GM19351 (cell line): Measurements from ENCODE around the gene MAST4.

Experiments
- ATAC-seq: cut with Tn5 transposase; IDR thresholded peaks from one replicate; pipeline ENCODE4 v1.9.1; 2021; ENCODE audit warnings: mild to moderate bottlenecking, moderate library complexity; ENCODE audit not compliant: unreplicated experiment

The MAST4 gene

DNA sequence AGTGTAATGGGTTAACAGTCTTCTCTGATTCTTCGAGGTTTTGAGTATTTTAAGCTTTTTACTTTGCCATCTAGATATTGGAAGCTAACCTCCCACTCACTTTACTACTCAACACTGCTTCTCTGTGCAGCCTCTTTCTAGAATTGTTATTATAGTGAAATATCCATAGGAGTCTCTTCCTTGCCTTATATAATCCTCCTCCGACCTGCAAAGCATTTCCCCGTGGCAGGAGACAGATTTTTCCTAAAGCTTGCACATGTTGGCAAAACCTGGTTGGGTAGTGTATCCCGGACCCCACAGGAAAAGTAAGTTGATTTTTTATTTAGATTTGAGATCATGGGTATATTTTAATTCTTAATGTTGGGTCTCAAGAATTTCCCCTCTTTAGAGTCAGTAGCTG is 351.3 kb downstream of the MAST4 start:
- ATAC-seq, result no peak

DNA sequence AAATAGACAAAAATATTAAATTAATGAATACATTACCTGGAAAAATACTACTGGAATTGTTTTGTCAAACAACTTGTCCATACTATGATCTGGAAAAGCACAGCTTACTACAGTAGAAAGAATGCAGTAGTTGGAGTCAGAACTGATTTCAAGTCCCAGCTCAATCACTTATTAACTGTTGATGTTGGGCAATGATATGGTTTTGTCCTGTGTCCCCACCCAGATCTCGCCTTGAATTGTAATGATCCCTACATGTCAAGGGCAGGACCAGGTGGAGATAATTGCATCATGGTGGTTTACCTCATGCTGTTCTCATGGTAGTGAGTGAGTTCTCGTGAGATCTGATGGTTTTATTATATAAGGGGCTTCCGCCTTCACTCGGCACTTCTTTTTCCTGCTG is 352.9 kb downstream of the MAST4 start:
- no peak for ATAC-seq

DNA sequence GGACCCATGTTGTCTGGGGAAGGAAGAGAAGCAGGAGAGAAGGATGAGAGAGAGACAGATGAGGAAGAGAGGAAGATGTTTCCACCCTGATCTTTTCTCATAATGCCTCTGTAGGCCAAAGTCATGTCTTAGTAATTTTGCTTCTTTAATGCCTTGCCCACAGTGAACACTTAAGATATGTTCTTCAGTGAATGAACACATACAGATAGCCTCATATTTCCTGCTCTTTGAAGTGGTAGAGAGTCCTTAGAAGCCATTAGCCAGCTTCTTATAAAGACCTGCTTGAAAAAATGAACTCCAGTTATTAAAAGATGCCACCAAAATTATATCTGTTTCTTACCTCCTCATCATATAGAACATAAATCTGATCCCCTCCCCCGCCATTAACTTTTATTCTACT is 356.0 kb downstream of the MAST4 start:
- no peak for ATAC-seq

DNA sequence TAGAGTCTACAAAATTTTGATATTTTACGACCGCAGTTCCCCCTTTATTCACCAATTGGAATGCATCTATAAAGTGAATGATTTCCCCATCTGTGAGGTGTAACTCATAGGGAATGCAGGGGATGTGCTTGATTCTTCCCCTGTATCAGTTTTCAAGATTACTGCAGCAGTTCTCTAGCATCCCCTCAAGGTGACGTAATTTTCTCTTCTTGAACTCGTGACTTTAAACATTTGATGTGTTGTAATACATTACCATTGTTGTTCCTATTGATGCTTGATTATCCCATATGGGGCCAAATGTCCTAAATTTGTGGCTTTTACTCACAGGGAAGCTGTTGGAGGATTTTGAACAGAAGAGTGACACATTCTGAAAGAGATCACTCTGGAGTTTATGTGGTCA is 360.2 kb downstream of the MAST4 start:
- no peak for ATAC-seq

DNA sequence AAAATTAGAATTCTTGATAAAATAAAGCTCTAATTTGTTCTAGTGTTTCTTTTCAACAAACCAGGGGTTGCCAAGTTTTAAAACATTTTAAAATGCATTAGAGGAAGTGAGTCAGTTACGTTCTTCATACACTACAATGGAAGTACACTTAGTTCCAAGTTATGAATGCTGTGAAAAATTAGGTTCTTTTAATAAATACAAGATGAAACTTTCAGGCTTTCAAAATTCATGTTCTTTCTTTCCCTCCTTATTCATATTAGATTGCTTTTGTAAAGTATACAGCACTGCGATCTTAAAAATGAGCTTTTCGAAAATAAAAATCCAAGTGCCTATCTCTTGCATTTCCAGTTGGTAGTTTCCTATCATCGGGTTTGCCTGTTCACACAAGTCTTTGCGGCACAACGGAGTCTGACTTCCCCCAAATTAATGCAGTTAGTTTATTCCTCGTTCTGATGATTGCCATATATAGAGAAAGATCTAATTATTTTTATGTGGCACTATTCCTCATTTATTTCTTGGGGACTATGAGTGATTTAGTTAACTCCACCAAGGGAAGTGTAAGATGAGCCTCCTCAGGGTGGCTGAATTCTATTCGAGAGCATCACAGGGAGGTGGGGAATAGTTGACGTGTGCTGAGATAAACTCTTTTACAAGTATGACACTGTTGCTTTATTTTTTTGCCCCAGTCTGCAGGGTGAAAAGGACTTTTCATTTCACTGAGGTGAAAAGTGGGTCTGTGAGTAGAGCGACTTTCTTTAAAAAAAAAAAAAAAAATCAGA is 362.2 kb downstream of the MAST4 start:
- ATAC-seq, result no peak

DNA sequence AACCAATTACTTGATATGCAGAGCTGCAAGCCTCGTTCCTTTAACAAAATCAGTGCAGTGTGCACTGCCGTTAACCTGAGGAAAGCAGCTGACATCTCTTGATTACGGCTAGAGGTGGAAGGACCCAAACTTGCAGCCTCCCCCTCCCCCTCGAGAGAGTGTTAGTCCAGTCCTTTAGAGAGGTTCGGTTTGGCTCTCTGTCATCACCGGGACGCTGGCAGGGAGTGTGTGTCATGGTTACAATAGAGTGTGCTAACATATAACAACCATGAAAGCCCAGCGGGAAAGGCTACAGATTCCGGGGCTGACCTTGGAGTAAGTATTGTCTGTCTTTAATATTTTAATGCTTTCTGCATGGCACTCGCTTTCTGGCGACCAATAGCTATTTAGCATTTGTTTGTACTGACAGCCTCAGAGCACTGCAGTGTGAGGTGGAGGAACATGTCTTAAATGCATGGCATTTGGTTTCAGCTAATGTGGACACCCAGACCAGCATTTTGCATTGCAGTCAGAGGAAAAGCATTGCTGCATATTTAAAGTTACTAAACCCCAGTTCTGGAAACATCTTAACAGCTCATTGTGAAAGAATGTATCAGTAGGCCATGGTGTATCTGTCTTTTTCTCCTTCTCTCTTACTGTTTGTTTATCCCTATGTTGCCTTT is 362.9 kb downstream of the MAST4 start:
- ATAC-seq, result no peak

DNA sequence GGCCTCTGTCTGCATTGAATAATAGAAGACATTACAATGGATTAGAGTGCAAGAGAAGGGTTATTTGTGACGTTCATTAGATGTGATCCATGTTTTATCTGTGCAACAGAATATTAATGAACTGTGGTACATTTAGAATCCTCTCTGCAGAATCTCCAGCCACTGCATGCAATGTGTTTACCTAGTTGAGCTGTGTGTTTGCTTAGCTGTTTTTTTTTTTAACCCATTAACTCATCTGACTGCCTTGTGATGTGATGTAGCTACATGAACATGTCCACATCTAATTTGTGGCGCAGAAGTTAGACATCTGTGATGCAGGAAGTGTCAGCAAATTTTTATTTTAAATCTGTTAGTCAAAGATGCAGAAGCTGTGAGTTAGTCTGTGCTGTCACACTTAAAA is 363.5 kb downstream of the MAST4 start:
- no peak for ATAC-seq

DNA sequence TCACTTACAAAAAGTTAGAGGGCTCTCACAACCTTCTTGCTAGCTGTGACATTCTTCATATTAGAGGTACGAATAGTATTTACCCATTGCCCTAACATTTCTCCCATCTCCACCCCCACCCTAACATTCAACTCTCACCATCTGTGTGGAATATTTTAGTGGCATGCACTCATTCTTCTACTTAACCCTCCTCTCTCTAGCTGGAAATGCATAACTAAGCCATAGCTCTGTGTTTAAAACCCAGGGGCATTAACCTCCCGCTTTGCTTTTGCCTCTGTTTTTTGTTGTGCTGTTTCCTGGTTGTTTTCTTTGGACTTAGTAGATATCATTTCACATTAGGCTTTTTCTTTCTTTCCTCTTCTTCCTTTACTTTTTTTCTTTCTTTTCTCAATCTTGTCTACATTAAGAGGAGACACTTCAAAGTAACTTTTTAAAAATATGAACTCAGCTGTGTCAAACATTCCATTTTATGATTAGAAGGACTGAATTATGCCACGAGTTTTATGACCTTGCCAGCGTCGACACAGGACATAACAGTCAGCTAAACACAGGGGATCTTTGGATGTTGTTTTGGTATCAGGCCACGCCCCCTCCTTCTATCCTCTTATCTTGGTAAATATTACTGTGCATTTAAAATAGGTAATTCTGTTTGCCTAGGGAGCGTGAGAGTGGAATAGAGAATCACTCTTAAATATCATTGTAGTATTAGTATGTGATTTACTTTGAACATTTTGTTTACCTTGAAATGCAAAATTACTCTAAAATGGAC is 364.4 kb downstream of the MAST4 start:
- no peak for ATAC-seq

DNA sequence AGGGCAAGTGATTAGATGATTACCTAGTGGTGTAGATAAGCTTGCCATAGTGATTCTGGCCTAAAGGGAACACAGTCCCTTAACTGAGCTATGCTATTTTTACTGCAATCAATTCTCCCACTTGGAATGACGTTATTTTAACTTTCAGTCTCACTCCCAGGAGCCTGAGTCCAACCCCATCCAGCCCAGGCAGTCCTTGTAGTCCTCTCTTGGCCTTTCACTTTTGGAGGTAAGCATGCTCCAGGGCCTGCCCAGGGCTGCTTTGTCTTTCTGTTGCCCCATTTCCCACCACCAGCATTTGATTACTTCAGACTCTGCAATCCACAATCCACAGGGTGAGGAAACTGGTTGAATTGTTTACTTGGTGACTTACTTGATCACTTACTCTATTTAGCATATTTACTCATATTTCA is 367.4 kb downstream of the MAST4 start:
- no peak for ATAC-seq

DNA sequence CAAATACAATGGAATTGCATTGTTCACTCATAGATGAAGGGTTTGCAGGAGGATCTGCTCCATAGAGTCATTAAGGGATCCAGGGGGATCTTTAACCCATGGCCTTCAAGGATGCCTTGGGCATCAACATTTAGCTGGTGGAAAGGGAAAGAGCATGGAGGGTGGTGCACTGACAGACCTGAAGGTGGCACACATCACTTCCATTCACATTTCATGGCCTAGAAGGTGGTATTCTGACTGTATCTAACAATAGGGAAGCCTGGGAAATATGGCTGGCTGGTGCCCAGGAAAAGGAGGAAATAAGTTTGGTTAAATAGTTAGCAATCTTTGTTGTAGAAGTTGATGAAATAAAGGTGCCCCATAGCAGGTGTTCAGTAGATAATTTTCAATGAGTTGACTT is 370.2 kb downstream of the MAST4 start:
- no peak for ATAC-seq

DNA sequence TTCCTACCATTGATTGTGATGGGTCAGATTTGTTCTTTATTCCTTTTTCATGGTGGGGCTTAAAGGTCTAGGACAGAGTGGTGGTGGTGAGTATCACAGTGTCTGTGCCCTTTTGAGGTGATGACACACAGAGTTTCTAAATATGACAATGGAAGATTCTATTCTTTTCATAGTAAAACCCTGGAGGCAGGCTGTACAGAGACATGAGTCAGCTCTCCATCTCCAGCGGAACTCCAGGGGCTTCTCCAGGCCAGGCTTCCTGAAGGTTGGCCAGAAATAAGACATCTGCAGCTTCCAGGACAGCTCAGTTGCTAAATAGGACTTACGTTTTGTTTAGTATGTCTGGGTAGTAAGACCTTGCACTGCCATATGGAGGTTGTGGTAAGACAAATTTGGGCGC is 370.9 kb downstream of the MAST4 start:
- no peak for ATAC-seq

DNA sequence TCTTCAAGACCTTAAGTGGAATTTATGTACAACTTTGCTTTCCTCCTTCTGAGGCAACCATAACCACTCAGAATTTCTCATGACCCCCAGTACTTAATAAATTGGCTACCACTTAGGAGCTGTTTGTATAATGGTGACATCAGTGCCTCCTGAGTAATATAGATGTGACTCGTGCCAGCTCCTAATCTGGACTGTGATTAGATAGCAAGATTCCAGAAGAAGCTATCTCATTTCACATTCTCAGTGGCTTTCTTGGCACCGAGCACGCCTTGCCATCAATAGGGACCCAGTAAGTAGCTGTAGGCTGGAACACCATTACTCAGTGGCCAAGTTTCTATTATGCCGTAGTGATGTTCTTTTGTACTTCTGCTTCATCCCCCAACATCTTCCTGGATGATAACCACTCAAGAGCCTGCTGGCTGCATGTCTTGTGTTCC is 371.7 kb downstream of the MAST4 start:
- no peak for ATAC-seq

DNA sequence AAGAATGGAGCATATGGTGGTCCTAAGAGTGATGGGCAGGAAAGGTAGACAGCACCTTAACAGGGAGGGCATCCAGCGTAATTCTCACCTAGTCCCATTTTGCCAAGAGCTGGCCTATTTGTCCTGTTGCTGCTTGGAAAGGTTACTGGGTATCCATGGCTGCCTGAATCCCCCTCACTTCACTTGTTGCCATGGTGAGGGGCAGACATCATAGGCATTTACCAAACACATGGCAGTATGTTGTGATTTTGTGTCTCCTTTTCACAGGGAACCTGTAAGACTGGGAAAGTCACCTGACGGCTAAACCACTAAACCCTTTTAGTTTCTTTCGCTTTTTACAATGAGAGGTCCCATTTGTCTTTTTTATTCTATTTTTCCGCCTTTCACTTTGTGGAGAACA is 373.3 kb downstream of the MAST4 start:
- no peak for ATAC-seq

DNA sequence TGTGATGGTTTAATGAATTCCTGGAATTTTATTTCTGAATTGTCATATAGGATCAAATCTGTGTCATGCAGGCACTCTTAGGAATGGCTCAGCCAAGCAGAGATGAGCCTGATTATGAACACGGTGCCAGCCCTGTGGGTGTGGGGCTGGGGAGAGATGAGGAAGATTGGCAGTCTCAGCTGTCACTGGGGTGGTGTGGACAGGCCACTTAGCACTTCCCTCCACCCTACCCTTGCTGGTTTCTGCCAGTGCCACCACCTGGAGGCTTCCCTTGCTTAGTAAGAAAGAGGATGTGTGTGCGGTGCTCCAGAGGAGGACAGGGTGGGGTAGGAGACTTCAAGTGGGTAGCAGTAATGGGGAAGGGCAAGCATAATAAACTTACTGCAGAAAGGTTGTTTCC is 373.8 kb downstream of the MAST4 start:
- no peak for ATAC-seq

DNA sequence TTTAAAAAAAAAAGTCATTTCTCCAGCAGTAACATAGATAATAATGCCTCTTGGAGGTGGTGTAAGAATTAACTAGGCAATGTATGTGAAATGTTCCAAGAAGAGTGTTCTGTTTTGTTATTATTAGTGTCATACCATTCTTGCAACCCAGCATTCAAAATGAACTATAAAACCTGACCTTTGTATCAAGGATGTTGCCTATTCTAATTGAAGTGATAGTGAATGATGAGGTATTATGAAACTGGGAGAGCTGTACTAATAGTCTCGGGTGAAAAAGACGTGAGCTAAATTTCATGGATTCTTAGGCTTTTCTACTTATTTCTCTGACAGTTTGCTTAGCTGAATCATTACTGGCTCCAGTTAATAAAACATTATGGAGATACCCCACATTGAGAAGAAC is 375.8 kb downstream of the MAST4 start:
- no peak for ATAC-seq

DNA sequence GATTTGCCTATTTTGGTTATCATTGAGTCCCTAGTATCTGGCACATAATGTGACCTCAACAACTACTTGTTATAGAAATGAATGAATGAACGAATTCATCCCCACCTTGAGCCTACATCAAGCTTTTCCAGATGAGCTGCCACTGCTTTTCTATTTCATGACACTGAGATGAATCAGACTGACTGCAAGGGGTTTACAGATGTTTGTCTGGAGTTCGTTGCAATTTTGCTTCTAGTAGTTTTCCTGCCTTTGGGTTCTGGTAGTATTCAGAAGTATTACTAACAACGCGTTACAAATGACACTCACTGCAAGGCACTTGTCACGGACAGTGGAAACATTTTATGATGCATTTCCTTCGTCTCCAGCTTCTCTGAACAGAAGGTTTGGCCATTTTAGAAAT is 378.1 kb downstream of the MAST4 start:
- ATAC-seq, result no peak

DNA sequence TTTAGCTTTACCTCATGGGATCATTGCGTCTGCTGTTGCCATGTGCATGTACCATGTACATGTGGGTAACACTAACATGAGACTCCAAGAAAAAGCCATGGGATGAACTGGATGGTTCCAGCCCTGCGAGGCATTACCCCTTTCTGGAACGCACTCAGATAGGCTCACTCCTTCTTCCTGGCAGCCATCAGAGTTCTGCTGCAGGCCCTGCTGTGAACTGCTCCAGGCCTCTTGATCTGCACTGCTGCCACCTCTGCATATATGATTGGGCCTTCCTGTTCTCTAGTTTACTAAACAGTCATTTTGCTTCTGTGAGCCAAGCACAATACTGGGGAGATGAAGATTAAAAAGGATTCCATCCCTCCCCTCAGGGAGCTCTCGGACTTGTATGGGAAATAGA is 379.9 kb downstream of the MAST4 start:
- no peak for ATAC-seq

DNA sequence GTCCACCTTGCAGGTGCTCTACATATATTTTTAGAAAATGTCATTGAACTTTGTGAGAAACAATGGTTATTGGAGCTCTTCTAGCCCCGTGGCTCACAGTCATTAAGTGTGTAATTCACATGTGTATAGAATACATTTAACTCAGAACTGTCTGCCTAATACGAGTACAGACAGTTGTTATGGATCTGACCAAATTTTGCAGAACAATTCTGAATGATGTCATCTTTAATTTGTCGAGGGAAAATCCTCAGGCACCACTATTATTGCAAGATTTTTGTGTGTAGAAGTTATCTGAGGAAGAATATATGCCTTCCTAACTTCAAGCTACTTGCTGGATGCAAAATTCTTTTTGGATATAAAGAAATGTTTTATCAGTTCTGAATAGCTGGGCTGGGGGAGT is 383.5 kb downstream of the MAST4 start:
- ATAC-seq, result no peak

DNA sequence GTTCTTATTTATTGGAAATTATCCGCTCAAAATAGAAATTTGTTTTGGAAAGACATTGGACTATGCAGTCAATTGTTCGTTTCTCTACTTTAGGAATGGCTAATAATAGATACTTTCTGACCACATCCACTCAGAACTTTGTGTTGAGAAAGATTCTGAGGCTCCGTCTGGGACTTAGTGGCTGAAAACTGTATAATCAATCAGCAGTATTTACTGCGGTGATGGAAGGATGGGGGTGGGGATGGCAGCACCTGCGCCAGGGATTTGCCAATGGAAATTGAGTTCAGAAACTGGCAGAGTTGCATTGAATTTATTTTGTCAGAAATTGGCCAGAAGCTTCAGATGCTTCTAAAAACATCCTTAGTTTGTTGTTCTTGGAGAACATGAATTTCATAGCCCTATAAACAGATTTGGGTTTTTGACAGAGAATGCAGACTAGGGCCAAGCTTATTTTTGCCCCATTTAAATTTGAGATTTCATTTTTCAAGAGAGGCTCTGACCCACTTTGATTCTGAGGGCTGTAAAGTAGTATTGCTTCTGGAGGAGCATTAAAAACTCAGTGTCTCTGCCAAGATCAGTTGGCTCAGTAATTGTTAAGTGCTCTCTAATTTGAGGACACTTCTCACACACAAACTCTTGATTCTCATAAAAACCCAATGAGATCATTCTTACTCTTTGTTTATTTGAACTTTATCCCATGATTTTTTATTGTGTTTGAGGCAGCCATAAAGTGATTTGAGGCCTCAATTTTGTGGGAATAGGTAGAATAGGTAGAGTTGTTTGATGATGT is 385.3 kb downstream of the MAST4 start:
- no peak for ATAC-seq

DNA sequence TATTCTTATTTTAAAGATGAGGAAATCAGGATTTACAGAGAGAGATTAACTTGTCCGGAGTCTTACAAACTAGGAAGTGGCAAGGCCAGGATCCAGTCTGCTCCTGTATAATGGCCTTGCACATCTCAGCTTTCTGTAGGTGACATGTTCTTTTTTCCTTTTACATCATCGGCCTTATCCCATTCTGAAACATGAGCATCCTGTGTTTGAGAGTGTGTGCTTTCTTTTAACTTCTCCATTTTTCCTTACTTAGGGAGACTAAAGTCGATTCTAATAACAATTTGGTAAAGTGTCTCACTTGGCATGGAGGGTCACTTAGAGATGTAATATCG is 385.8 kb downstream of the MAST4 start:
- no peak for ATAC-seq

DNA sequence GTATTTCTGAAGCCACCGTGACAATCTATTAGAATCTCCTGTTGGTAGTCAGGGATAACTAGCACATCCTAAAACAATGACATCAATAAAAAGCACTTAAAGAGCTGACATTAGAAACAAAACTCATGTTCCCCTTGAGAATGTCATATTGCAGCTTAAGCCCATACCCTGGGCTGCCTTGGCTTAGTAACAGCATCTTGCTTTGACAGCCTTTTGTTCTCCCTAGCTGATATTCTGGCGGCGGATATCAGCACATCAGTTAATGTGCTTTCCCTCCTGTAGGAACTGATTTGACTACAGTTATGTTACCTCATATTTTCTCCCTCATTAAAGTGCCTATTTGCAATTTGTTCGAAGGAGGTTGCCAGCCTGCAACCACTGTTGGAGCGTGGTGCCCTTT is 386.3 kb downstream of the MAST4 start:
- ATAC-seq, result no peak
